Suprapubic skin (tissue), 4 donors: ENCODE data around the gene GET3.

Experiments used
- EP300 ChIP-seq: sonication (generic); formaldehyde crosslinking; IDR thresholded peaks from one replicate; pipeline ENCODE4 v1.6.1; 2017; ENCODE audit warnings: antibody characterized with exemption
- POLR2A ChIP-seq, 2 donors: fragments of 450-650 bp; IDR thresholded peaks; one replicate each; pipeline ENCODE4 v1.6.1; 2017; ENCODE audit warnings: antibody characterized with exemption in 2 of 2, mild to moderate bottlenecking in 2 of 2, moderate library complexity in 2 of 2
- POLR2AphosphoS5 ChIP-seq, 3 donors: sonication (generic); formaldehyde crosslinking; IDR thresholded peaks; one replicate each; pipeline ENCODE4 v1.6.1; 2017; ENCODE audit warnings: antibody characterized with exemption in 3 of 3
- TF ChIP-seq, protein P1 (sequence below), 2 donors: fragments of 200-600 bp in 1 of 2; fragments of 450-650 bp in 1 of 2; sonication (generic) in 1 of 2; IDR thresholded peaks; one replicate each; pipeline ENCODE4 v1.5.1; 2016 to 2019; ENCODE audit warnings: antibody characterized with exemption in 2 of 2, mild to moderate bottlenecking in 1 of 2, moderate library complexity in 1 of 2

DNA sequence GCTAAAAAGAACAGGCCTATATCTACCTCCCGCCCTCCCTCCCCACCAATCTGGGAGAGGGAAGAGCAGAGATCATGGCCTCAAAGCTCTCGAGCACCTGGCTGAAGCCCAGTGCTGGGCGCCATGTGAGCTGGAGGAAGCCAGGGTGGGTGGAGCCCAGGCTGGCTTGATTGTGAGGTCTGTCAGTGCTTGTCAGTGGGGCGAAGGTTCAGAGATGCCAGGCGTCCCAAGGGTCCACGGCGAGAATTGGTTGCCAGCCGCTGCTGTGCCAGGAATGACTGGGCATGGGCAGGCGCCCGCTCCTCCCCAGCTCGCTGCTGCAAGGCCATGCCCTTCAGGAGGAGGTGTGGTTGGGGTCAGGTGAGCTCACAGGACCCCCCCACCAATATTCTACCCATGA lies 25.8 kb downstream of the GET3 start:
- TF ChIP-seq POLR2AphosphoS5 (IDR thresholded peaks at IDR 0.05) = no peak
- TF ChIP-seq, protein P1, sequence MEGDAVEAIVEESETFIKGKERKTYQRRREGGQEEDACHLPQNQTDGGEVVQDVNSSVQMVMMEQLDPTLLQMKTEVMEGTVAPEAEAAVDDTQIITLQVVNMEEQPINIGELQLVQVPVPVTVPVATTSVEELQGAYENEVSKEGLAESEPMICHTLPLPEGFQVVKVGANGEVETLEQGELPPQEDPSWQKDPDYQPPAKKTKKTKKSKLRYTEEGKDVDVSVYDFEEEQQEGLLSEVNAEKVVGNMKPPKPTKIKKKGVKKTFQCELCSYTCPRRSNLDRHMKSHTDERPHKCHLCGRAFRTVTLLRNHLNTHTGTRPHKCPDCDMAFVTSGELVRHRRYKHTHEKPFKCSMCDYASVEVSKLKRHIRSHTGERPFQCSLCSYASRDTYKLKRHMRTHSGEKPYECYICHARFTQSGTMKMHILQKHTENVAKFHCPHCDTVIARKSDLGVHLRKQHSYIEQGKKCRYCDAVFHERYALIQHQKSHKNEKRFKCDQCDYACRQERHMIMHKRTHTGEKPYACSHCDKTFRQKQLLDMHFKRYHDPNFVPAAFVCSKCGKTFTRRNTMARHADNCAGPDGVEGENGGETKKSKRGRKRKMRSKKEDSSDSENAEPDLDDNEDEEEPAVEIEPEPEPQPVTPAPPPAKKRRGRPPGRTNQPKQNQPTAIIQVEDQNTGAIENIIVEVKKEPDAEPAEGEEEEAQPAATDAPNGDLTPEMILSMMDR (IDR thresholded peaks at IDR 0.05) = no peak
- TF ChIP-seq POLR2A (IDR thresholded peaks at IDR 0.05) = no peak
- TF ChIP-seq EP300 = no peak
